ENCODE data around the gene ACVR1C.

Gene ACVR1C

GRCh38 chr2:157628477-157629415 lies at the start of gene ACVR1C:
Gene ACVR1C, minus strand, starts transcription at chr2:157628864. Its CDS starts 220 bp downstream, at chr2:157628644.
- DNase-seq (ENCODE audit: low read depth), result peak; percentile 62
- peak within 1 kb of the TSS; percentile 55 for H3K4me3 ChIP-seq (ENCODE audit: low read depth, low read length)
- peak; percentile 50 for TF ChIP-seq CTCF (IDR thresholded peaks at IDR 0.05; ENCODE audit: insufficient read depth, low read depth, low read length, missing control alignments)

- no peak overlapping the region for H3K4me3 ChIP-seq (ENCODE audit: low read depth, low read length)
- no peak for TF ChIP-seq CTCF (IDR thresholded peaks at IDR 0.05; ENCODE audit: insufficient read depth, low read depth, low read length, missing control alignments)
- no peak for DNase-seq (ENCODE audit: low read depth)
Observed at GRCh38 chr2:157677941-157678340, 49.3 kb upstream of the ACVR1C start.

- DNase-seq (ENCODE audit: low read depth), result no peak
- H3K4me3 ChIP-seq (ENCODE audit: low read depth, low read length), result no peak overlapping the region
- TF ChIP-seq CTCF (IDR thresholded peaks at IDR 0.05; ENCODE audit: insufficient read depth, low read depth, low read length, missing control alignments), result no peak
Observed at GRCh38 chr2:157672129-157672528, 43.5 kb upstream of the ACVR1C start.

- TF ChIP-seq CTCF (IDR thresholded peaks at IDR 0.05; ENCODE audit: insufficient read depth, low read depth, low read length, missing control alignments), result no peak
- H3K4me3 ChIP-seq (ENCODE audit: low read depth, low read length), result no peak overlapping the region
- DNase-seq (ENCODE audit: low read depth), result no peak
Observed at GRCh38 chr2:157662401-157662800, 33.7 kb upstream of the ACVR1C start.

GRCh38 chr2:157661776-157662175 lies 33.1 kb upstream of the ACVR1C start:
- H3K4me3 ChIP-seq (ENCODE audit: low read depth, low read length), result no peak overlapping the region
- DNase-seq (ENCODE audit: low read depth), result no peak
- TF ChIP-seq CTCF (IDR thresholded peaks at IDR 0.05; ENCODE audit: insufficient read depth, low read depth, low read length, missing control alignments), result no peak

- no peak overlapping the region for H3K4me3 ChIP-seq (ENCODE audit: low read depth, low read length)
- no peak for TF ChIP-seq CTCF (IDR thresholded peaks at IDR 0.05; ENCODE audit: insufficient read depth, low read depth, low read length, missing control alignments)
- no peak for DNase-seq (ENCODE audit: low read depth)
Observed at GRCh38 chr2:157657858-157658257, 29.2 kb upstream of the ACVR1C start.

Data from GM12865 (cell line).